Stimulated activated CD8-positive, alpha-beta memory T cell treated with anti-CD3 and anti-CD28 coated beads, Interleukin-4, amount 100 ng/mL, for 48 hours (primary cell): Measurements from ENCODE around the gene STAT5B.
"Not testable (repeated sequence)": the region's sequence is repeated elsewhere in the genome, so short reads cannot be mapped to it uniquely, and the experiment has no call there.

ENCODE experiments used
- DNase-seq: peaks from one replicate; pipeline ENCODE4 v3.0.0-alpha.2; 2020

The STAT5B gene

DNA sequence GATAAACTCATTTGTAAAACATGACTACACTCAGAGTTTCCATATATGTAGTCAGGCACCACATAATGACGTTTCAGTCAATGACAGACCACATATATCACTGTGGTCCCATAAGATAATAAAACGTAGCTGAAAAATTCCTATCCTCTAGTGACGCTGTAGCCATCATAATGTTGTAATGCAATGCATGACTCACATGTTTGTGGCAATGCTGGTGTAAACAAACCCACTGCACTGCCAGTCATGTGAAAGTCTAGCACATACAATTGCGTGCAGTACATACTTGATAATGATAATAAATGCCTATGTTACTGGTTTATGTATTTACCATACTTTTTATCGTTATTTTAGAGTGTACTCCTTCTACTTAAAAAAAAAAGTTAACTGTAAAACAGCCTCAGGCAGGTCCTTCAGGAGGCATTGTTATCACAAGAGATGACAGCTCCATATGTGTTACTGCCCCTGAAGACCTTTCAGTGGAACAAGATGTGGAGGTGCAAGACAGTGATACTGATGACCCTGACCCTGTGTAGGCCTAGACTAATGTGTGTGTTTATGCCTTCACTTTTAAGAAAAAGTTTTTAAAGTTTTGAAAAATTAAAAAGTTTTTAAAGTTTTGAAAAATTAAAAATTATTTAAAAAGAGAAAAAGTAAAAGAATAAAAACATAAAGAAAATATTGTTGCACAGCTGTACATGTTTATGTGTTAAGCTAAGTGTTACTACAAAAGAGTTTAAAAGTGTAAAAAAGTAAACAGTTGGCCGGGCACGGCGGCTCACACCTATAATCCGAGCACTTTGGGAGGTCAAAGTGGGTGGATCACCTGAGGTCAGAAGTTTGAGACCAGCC is 9.0 kb downstream of the STAT5B start:
- peak; percentile 50 for DNase-seq

DNA sequence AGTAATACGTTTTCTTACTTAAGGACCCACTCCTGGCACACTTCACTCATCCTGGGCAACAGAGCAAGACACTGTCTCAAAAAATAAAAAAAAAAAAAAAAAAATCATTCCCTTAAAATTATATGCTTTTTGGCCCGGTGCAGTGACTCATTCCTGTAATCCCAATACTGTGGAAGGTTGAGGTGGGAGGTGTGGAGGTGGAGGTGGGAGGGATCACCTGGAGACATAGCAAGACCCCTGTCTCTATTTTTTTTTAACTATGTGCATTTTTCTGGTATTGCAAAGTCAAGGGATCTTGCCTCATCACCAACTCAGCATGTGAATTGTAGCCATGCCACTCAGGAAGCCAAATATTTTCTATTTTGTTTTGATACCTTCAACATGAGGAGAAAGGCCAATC is 9.7 kb downstream of the STAT5B start:
- DNase-seq = peak; percentile 23

DNA sequence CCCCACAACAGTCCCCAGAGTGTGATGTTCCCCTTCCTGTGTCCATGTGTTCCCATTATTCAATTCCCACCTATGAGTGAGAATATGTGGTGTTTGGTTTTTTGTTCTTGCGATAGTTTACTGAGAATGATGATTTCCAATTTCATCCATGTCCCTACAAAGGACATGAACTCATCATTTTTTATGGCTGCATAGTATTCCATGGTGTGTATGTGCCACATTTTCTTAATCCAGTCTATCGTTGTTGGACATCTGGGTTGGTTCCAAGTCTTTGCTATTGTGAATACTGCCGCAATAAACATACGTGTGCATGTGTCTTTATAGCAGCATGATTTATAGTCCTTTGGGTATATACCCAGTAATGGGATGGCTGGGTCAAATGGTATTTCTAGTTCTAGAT is 11.8 kb downstream of the STAT5B start:
- not testable (repeated sequence) for DNase-seq

DNA sequence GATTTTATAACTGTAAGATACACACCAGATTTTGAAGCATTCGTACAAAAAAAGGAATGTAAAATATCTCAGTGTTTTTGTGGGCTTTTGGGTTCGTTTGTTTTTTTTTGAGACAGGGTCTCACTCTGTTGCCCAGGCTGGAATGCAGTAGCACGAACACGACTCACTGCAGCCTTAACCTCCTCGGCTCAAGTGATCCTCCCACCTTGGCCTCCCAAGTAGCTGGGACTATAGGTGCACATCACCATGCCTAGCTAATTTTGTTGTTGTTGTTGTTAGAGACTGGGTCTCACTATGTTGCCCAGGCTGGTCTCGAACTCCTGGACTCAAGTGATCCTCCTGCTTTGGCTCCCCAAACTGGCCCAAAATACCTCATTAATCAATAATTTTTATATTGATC is 15.9 kb downstream of the STAT5B start:
- DNase-seq = peak; percentile 16

DNA sequence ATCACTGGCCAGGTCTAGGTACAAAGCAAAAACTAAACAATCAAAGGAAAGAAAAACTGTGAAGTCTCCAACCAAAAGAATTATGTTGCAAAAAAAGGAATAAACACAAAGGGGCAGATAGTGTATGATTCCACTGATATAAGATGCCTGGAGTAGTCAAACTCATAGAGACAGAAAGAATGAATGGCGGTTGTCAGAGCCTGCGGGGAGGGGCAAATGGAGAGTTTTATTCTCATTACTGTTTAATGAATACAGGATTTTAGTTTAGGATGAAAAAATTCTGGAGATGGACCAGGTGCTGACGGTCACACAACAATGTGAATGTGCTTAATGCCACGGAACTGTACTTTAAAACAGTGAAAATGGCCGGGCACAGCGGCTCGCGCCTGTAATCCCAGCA is 20.7 kb downstream of the STAT5B start:
- no peak for DNase-seq

DNA sequence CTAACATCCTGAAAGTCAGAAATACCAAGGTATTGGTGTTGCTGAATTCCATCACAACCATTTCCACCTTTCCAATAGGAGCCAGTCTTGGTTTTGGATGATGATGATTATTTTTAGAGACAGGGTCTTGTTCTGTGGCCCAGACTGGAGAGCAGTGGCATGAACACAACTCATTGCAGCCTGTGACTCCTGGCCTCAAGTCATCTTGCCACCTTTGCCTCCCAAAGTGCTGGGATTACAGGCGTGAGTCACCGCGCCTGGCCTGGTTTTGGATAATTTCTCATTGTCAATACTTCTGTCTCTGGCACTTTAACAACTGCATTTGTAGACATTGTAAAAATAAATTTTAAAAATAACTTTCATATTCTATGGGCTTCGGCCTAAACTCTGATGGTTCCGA is 22.6 kb downstream of the STAT5B start:
- DNase-seq = no peak

DNA sequence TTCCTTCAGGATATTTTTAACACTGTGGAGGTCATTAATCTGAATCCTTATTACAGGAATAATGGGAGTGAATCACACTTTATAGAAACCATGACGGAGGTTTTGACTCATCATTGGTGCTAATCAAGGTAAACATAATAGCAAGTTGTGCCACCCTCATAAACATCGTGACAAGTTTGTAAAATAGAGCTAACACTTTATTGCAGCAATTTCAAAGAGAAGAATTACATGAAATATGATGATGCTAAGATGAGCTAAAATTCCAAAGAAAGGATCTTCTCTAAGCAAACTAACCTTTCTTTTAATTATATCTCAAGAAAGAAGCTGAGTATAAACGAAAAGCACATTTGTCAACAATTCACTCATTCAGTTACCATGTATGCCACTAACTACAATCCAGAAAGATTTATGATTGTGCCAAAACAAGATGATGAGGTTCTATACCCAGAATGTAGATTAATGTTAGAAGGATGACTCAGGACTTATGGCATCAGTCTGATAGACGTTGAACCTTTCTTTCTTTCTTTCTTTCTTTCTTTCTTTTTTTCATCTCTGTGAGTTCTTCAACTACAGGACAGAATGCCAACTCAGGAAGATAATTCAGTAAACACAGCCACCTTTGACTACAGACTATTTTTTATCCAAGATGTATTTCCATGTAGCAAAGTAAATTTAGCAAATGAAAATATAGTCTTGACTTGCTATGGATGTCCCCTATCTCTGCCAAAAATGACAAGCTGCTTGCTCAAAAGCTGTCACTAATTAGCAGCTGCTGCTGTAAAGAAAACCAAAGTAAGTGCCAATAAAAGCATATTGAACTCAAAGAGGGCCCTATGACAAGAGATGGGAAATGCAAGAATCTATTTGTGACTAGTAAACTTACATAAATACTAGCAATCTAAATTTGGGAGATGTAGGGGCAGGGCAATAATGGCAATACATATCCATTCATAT is 23.3 kb downstream of the STAT5B start:
- no peak for DNase-seq

DNA sequence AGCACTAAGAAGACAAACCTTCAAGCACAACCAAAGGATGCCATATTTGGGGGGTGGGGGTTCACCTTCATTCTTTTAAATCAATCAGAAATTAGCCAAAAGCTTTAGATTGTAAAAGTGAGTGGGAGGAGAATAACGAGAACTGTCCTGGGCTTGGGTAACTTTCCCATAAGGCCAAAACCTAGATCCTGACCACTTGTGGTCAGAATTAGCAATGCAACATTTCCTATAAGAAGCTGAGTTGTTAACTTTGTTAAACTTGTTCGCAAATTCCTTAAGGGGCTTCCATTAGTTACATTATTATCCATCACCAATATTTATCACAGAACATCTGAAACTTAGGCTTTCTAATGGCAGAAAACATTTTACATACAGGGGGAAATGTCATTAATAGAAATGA is 25.1 kb downstream of the STAT5B start:
- DNase-seq = no peak

DNA sequence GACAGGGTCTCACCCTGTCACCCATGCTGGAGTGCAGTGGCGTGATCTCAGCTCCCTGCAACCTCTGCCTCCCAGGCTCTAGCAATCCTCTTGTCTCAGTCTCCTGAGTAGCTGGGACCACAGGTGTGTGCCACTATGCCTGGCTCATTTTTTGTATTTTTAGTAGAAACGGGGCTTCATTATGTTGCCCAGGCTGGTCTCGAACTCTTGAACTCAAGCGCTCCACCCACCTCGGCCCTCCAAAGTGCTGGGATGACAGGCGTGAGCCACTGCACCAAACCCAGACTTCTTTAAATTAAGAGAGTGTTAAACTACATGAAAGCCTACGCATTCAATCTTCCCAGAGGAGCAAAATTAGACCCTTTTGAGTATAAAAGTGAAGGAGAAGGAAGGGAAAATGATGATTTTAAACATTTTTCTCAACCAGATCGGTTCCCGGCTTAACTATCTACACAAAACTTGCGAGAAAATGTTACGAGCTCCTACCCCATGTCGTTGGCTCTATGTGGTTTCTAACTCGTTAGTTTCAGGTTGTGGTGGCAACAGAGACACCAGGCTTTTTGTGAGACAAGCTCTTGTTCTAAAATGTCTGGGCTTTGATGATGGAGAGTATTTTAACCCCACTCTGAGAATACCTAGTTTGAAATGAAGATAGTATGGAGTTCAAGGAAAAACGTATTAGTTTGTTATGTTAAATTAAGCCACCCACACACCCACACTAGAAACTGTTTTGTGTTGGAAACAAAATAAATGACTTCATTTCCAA is 26.3 kb downstream of the STAT5B start:
- peak; percentile 56 for DNase-seq

DNA sequence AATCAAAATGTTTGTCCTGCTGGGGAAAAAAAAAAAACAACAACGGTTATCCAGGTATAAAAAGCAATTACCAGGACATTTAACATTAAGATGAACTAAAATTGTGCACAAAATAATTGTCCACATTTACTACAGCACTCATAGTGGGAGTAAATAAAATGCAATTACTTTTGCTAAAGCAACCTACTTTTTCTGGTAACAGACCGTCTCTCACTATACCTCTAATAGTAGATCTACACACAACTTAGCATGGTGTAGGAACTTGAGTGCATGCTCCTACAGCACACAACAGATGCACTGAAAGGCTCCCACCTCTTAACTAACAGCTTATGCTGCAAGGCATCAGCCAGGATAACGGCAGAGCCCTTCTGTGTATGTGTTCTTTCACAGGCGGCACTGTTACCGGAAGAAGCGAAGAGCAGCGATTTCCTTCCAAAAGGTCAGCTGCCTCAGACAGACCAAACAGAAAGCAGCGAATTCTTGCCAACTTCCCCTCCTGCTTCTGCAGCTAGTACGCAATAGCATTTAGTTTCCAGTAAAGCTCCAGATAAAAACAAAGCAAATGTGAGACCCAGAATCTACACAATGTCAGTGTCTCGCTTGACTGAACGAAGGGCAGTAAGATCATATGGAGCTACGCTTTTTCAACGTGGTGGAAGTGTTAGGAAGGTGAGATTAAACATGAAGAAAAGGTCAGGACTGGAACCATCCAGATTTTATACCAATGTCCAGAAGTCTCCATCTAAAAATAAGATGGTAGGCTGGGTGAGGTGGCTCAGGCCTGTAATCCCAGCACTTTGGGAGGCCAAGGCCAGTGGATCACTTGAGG is 27.6 kb downstream of the STAT5B start:
- DNase-seq = peak; percentile 75

DNA sequence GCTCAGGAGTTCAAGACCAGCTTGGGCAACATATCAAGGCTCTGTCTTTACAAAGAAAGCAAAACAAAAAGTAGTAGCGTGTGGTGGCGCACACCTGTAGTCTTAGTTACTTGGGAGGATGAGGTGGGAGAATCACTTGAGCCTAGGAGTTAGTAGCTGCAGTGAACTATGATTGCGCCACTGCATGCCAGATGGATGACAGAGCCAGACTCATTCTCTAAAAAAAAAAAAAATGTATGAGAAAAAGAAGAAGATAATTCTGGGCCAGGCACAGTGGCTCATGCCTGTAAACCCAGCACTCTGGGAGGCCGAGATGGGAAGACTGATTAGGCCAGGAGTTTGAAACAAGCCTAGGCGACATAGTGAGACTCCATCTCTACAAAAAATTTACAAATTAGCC is 28.5 kb downstream of the STAT5B start:
- DNase-seq = no peak

DNA sequence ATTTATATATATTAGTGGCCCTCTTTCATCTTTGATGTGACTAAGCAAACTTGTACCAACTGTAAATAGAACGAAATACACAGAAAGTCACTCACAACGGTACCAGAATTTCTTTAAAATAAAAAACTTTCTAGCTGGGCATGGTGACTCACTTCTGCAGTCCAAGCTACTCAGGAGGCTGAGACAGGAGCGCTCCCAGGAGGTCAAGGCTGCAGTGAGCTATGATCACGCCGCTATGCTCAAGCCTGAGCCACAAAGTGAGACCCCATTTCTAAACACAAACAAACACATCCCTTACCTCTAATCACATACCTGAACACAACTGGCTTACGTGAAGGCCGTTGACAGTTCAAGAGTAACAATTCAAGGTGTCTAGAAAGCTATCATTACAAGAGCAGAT is 29.7 kb downstream of the STAT5B start:
- DNase-seq = no peak

DNA sequence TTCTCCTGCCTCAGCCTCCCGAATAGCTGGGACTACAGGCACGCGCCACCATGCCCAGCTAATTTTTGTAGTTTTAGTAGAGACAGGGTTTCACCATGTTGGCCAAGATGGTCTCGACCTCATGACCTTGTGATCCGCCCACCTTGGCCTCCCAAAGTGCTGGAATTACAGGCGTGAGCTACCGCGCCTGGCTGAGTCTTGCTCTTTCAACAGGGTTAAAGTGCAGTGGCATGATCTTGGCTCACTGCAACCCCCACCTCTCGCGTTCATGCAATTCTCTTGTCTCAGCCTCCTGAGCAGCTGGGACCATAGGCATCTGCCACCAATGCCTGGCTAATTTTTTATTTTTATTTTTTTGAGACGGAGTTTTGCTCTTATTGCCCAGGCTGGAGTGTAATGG is 31.0 kb downstream of the STAT5B start:
- not testable (repeated sequence) for DNase-seq

DNA sequence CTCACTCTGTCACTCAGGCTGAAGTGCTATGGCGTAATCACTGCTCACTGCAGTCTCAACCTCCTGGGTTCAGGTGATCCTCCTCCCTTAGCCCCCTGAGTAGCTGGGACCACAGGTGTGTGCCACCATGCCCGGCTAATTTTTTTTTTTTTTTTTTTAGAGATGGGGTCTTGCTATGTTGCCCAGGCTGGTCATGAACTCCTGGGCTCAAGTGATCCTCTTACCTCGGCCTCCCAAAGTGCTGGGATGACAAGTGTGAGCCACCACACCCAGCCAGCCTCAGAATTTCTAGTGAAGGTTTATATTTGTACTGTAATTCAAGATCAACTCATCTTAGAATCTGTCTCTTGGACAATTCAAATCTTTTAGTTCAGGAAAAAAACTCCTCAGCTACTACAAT is 32.1 kb downstream of the STAT5B start:
- DNase-seq = not testable (repeated sequence)

DNA sequence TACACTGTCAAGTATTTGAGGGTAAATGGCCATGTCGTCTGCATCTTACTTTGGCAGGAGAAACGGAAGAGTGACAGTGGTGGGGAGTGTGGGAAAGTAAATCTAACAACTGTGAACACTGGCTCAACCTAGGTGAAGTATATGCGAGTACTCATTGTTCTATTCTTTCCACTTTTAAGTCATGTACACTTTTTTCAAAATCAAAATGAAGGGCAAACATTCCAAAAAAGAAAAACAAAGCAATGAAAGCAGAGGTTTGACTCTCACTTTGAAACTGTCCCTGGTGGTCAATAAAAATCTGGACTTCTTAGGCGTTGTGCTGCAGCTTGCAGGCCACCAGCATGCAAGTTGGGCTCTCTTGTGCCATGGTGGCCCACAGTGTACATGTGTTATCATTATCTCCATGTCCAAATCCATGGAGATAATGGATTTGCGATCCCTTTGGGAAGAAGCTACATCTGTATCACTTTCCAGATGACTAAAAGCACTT is 32.7 kb downstream of the STAT5B start:
- DNase-seq = no peak

DNA sequence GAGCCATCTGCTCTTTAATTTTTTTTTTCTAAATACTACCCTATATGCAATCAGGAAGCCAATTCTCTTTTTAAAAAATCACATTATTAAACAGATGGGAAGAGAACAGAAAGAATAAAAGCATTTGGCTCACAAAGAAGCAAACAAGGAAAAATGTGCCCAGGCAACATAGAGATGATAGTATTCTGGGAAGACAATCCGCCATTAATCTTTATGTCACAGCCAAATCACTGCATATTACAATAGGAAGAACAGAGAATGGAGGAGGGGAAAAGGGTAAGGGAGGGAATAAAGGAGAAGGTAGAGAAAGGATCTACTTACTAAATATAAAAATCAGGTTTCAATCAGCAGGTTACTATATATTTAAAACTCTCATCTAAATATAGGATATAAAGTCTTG is 34.3 kb downstream of the STAT5B start:
- no peak for DNase-seq

DNA sequence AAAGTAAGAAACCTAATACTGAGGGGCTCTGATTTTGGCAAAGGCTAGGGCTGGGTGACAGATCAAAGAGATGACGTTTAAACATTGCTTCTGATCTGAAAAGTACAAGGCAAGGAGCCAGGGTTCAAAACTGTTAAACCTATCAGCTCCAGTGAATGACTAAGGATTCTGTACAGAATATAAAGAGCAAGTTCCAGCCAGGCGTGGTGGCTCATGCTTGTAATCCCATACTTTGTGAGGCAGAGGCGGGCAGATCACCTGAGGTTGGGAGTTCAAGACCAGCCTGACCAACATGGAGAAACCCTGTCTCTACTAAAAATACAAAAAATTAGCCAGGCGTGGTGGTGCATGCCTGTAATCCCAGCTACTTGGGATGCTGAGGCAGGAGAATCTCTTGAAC is 35.3 kb downstream of the STAT5B start:
- not testable (repeated sequence) for DNase-seq

DNA sequence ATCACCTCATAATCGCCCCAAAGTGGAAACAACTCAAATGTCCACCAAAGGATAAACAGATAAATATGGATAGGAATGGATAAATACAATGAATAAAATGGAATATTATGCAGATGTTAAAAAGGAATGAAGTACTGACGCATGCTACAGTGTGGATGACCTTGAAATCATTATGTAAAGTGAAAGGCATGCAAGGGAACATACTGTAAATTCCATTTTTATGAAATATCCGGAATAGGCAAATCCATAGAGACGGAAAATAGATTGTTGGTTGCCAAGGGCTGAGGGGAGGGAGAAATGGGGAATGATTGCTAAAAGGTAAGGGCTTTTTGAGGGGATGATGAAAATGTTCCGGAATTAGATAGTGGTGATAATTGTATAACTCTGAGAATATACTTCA is 36.0 kb downstream of the STAT5B start:
- DNase-seq = no peak

DNA sequence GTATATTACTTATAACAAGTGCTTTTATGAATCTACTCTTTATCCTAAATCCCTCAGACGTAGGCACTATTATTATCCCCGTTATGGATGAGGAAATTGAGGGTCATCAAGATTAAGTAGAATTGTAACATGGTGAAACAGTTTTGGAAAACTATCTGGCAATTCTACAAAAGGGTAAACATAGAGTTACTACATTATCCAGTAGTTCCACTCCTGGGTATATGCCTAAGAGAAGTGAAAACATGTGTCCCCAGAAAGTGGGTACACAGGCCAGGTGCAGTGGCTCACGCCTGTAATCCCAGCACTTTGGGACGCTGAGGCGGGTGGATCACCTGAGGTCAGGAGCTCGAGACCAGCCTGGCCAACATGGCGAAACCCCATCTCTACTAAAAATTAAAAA is 36.6 kb downstream of the STAT5B start:
- not testable (repeated sequence) for DNase-seq

DNA sequence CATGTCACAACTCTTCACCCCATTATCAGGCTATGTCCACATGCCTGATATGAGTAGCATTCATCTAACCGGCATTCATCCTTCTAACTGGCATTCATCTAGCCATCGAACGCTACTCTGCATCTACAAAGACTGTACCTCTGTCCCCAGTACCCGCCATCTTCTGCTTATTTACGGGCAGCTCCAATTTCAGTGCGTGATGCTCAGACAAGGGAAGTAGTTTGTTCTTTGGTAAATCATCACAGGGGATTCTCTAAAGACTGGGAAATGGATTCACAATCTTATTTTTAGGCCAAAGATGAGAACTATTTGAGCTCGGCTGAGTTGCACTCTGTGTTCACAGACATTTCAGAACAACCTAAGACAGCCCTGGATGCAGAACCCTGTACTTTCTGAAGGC is 39.4 kb downstream of the STAT5B start:
- DNase-seq = no peak

DNA sequence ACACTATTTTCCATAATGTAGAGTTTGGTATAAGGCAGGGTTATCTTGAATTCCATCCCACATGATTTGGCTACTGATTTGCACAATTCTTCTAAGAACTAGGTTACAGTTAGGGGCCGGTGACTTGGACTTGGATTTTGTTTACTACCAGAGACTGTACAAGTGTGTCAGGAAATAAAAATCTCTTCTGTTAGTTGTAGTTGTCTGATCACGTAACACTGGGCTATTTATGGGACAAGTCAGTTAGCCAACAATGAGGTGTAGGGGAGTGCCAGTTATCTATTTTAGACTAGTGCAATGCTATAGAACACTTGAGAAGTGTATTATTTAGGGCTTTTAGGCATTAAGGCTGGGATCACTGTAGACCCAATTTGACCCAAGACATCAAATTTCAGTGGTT is 42.2 kb downstream of the STAT5B start:
- DNase-seq = no peak

DNA sequence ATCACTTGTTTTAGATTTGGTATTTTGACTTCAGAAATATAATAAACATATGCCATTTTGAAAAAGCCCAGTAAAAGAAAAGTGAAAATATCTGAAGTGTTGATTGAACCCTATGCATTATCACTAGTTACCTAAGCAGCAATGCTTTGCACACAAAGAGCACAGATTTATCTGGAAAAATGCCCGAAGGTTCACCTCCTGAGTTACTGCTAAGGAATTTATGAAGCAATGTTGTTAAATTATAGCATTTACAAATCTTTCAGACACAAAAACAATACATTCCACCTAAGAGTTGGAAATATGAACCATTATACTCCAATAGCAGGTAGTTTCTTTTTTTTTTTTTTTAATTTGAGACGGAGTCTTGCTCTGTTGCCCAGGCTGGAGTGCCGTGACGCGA is 43.0 kb downstream of the STAT5B start:
- no peak for DNase-seq
